ENCODE measurements around the gene KAT6B.

DNA sequence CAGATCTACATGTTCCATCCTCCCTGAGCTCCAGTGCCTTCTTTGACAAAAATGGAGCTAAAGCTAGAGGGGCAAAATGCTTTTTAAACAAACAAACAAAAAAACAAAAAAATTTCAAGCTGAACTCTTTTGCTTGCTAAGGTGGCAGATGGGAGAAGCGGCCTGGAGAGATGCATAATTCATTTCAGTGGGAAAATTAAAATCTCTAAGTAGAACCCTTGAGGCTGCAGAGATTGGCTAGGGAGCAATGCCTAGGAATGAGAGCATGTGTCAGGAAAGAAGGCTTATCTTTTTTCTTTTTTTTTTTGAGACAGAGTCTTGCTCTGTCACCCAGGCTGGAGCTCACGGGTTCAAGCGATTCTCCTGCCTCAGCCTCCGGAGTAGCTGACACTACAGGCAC lies 238.7 kb downstream of the KAT6B start:
- TF ChIP-seq, protein P1, sequence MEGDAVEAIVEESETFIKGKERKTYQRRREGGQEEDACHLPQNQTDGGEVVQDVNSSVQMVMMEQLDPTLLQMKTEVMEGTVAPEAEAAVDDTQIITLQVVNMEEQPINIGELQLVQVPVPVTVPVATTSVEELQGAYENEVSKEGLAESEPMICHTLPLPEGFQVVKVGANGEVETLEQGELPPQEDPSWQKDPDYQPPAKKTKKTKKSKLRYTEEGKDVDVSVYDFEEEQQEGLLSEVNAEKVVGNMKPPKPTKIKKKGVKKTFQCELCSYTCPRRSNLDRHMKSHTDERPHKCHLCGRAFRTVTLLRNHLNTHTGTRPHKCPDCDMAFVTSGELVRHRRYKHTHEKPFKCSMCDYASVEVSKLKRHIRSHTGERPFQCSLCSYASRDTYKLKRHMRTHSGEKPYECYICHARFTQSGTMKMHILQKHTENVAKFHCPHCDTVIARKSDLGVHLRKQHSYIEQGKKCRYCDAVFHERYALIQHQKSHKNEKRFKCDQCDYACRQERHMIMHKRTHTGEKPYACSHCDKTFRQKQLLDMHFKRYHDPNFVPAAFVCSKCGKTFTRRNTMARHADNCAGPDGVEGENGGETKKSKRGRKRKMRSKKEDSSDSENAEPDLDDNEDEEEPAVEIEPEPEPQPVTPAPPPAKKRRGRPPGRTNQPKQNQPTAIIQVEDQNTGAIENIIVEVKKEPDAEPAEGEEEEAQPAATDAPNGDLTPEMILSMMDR (IDR thresholded peaks at IDR 0.05), result no peak
- TF ChIP-seq POLR2A (IDR thresholded peaks at IDR 0.05) (no peak), POLR2AphosphoS5 (IDR thresholded peaks at IDR 0.05) (no peak)

Measured in prostate gland (tissue), 2 donors.